NCI-H446 treated with DMSO at 0.1 percent for 48 hours (cell line): Measurements from ENCODE around the gene SLC6A18.

Source experiments
- DNase-seq: peaks from one replicate; lab custom pipeline; 2025; lab: John Stamatoyannopoulos, UW

Gene SLC6A18

DNA sequence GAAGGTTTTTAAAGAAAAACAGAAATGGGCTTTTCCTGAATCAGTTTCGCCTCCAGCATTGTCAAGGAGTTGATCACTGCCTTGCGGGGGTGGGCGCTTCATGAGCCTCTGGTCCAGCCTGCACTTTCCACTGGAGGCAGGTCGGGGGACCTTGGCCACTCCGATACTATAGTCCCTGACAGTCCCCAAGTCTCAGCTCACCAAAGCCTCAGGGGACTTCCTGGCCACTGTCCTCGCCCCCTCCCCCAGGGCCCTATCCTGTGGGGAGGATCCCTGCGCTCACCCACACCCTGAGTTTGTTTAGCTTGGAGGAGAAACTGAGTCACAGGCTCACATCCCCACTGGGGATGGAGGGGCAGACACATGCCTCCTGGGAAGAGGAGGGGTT lies 22.4 kb upstream of the SLC6A18 start:
- DNase-seq: no peak

DNA sequence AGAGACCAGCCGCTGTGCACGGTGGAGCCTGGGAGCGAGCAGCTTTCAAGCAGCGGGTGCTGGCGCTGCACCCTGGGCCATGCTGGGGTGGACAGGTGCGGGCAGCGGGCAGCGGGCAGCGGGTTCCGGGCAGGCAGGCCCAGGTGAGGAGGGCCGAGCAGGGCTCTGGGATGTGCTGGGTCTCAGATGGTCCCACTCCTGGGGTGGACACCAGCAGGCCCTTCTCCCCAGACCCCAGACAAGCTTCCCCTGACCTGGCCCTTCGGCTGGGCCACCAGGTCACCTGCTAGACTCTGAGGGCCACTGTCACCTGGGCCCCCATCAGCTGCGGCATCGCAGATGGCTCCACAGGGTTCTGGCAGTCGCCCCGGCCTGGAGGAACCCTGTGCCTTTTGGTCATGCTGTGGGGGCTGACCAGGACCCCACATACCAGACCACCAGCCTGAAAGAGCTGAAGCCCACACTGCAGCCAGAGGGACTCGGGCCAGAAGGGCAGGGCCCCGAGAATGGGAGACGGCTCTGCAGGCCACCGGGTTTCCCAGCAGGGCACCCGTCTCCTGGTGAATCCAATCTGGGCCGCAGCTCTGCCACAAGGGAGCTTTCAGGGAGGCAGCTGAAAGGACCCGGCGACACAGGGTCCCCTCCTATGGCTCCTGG lies 21.7 kb upstream of the SLC6A18 start:
- no peak for DNase-seq

DNA sequence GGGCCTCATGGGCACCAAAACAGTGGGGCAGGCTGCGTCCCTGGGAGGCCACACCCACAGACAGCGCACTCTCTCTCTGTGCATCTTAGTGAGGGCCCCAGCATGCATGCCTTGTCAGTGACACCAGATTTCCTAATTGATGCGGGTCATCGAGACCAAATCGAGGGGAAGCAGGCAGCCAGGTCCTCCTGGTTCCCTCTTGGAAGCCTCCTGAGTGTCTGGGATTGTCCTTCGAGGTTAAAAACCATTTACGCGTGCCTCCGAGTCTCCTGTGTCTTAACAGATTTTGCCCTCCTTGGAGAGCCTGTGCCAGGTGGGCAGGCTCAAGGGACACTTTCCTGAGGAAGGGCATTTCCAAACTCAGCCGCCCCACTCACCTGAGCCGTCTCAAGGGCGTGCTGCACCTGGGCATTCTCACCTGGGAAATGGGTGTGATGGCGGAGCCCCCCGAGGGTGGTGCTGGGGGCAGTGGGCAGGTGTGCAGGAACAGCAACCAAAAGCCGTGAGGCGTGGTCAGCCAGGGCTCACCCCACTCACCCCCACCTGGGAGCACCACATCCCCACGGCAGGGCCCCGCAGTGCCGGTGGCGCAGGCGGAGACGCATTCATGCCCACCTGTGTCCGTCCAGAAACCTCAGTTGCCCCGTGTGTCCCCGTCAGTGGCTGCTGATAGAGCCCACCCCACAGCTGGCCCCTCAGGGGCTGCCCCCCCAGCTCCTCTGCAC lies 21.1 kb upstream of the SLC6A18 start:
- DNase-seq: no peak

DNA sequence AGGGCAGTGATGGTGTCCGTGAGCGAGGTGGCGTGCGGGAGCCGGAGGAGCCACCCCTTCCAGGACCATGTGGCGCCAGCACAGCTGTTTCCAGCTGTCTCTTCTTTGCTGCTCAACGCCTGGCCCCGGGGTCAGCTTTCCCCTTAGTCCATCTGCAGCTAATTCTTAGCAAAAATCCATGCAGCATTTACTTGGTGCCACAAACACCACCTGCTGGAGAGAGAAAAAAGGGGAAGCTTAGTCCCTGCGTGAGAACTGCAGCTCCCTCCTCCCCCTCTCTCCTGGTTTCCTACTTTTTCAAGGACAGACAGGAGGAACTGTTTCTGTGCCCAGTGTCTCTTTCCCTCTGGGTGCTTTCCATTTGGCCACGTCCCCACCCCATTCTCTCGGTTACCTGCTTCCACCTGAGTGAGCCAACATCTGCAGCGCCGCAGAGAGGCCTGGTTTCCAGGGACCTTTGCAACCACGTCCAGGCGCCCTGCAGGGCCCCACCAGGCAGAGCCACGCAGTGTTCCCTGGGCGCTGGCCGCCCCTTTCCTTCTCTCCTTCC lies 20.4 kb upstream of the SLC6A18 start:
- no peak for DNase-seq

DNA sequence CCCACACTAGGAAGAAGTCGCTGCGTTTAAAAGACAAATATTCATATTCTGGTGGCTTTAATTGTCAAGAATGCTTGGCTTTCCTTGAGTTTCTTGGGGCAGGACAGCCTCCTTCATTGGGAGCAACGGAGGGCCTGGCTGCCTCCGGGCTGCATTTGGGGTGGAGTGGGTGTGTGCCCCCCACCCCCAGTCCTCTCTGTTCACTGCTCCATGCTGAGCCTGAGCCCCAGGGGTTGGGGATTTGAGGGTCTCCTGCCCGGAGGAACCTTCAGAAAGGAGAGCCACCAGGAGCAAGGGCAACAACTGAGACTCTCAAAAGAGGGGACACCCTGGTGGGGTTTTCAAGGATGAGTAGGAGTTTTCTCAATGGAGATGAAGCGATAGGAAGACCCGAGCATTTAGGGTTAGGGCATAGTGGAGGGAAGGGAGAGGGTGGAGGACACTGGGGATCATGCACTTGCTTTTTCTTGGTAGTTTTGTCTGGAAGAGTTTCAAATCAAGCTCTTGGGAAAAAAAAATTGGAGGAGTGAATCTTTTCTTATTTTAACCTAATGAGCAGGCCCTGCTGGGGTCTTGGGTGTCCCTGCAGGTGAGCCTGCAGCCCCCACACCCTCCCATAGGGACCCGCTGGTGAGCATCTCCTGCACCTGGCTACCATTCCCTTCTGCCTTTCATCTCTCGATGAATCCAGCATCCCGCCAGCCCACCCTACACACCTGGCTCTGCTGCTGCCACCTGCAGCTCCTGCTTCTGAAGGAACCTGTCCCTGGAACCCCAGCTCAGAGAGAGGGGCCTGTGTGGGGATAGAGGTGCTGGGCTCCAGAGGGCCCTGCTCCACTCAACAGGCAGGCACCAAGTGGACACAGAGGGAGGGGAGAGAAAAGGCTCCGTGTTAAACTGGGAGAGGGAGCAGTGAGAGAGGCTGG lies 19.7 kb upstream of the SLC6A18 start:
- DNase-seq: no peak

DNA sequence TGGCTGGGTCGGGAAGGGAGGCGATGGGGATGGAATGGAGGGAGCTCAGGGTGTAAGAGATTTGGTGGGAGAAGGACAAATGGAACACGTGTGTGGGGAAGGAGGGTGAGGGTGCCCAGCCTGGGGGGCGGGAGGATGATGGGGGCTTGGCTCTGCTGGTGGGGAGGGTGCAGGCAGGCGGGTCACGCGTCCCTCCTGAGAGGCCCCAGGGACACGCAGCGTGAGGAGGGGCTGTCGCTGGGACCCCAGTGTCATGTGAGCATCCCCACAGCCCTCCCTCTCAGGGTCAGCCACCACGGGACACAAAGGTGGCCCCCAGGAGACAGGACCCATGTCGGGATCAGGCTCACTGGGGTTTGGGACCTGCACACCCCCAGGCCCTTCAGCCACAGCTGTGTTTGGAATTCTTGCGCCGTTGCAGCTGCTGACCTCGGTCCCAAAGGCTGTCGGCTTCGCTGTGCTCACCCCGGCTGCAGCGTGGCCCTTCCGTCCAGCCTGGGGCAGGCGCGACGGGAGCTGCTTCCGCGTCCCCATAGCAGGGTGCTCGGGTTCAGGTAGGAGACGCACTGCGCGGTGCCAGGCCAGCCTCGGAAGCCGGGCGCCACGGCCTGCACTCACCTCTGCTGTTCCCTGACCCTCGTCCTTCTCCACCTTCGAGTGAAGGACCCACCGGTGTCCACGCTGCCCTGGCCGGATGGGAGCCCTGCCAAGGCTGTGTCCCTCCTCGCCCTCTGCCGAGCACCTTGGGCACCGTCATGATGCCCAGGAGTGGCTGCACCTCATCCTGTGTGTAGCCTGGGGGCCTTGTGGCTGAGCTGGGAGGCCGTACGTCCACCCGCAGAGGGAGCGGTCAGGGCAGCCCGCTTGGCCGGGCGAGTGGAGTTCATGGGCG lies 18.4 kb upstream of the SLC6A18 start:
- no peak for DNase-seq

DNA sequence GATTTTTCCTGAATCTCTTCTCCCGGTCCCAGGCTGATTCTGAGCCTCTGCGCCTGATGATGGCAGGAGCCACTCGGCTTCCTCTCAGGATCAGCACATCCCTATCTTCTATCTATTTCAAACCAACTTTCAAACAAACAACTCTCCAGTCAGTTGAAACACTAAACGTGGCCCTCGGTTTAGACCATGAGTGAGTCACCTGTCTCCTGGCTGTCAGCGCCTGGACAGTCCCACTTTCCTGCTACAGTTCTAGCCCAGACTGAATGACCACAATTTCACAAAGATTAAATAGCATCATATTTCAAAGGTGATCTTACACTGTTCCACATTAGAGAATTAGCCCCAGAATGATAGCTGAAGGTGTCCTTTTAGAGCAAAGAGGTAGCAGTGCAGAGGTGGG lies 17.6 kb upstream of the SLC6A18 start:
- DNase-seq: no peak

DNA sequence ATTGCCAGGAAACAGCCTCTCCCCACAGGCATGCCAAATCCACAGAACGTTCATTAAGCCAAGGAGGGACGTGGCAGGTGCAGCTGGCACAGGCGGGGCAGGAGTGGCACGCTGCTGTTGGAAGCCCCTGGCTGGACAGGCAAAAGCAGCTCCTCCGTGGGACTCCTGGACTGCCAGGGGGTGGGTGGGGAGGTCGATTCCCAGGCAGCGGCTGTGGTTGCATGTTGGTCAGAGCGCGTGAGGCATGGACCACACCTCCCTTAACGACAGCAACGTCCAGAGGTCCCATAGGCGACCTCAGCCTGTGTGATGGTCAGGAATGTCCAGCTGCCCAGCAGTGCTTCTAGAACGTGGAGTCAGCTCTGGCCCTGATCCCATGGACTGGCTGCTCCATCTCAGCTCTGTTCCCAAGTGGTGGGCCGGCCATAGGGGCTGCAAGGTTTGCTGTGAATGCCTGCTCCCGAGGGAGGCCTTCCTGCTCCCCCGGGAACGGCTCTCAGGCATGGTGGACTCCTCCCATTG lies 16.9 kb upstream of the SLC6A18 start:
- DNase-seq: no peak

DNA sequence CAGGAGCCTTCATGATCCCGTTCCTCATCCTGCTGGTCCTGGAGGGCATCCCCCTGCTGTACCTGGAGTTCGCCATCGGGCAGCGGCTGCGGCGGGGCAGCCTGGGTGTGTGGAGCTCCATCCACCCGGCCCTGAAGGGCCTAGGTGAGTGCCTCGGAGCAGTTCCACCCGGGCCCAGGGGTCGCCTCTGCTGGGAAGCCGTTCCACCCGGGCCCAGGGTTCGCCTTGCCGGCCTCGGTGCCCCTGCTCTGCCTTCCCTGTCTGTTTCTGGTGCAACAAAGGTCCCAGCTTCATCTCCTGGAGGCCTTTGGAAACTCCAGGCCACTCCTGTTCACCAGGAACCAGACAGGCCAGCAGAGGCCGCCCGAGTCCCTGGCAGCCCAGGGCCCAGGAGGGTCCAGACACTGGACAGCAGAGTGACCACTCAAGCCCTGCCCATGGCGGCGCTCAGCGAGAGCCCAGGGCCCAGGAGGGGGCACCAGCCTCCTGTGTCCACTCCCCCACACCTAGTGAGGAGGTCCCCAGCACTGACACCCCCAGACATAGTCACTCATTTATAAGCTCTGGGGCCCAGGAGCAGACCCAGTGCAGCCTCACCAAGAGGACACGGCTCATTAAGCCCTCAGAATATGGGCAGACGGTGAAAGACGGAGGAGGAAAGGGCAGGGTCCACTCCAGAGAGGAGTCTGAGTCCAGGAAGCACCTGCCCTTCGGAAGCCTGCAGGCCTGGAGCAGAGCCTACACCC lies 16.3 kb upstream of the SLC6A18 start:
- no peak for DNase-seq

DNA sequence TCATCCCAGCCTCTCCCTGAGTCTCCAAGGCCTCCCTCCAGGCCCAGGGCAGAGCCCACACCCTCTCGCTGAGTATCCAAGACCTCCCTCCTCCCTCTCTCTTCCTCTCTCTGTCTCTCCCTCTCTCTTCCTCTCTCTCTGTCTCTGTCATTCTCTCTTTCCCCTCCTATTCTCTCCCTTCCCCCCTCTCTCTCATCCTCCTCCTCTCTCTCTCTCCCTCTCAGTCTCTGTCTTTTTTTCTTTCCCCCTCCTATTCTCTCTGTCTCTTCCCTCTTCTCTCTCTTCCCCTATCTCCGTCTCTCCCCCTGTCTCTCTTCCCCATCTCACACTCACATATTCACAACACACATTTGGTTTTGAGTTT lies 15.7 kb upstream of the SLC6A18 start:
- no peak for DNase-seq

DNA sequence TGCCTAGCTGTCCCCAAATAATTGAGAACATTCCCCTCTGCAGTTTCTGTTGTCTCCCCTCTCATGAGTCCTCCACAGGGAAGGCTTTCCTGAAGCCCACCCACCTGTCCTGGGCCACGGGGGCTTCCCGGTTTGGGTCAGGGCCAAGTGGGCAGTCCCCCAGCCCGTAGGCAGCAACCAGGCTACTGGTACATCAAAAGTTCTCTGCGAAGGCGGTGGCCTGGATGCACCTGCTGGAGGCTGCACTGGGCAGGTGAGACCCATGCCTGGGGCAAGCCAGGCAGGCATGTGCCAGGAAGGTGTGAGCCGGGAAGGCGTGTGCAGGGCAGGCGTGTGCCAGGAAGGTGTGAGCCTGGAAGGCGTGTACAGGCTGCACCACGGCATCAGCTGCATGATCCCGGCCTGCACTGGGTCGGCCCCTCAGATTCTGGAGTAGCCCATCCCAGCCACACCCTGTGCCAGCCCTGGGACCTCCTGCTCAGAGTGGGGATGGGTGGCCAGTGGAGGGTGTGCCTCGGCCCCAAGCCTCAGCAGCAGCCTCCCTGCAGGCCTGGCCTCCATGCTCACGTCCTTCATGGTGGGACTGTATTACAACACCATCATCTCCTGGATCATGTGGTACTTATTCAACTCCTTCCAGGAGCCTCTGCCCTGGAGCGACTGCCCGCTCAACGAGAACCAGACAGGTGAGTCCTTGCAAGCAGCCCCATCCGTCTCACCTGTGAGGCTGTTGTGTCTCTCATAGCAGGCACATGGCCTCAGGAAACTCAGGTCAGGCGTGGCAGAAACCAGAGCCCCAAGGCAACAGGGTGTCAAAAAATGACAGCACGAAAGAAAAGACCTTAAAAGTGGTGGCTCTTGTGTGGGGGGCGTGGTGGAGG lies 15.0 kb upstream of the SLC6A18 start:
- no peak for DNase-seq

DNA sequence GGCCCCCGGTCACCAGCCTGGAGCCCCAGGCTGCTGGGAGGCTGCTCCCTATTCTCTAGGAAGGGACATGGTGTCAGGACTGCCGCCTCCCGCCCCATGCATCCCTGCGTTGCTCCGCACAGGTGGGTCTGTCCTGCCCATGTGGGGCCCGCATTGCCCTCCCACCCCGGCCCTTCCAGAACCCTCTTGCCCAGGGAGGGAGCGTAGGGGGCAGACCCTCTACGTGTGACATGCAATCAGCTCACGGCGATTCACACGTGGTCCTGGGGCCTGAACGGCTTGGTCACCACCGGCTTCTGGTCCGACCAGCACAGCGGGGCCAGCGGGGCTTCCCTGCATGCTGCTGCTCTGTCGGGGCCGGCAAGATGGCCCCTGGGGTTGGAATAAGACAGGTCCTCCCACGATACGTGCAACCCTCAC lies 14.3 kb upstream of the SLC6A18 start:
- DNase-seq: no peak

DNA sequence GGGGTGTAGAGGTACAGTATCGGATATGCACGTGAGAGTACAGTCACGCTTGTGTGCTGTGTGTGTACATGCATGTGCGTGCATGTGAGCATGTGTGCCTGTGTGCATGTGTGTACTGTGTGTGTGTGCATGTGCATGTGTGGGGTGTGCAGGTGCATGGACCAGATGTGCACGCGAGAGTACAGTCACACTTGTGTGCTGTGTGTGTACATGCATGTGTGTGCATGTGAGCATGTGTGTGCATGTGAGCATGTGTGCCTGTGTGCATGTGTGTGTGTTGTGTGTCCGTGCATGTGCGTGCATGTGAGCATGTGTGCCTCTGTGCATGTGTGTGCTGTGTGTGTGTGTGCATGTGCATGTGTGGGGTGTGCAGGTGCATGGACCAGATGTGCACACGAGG lies 13.5 kb upstream of the SLC6A18 start:
- DNase-seq: no peak

DNA sequence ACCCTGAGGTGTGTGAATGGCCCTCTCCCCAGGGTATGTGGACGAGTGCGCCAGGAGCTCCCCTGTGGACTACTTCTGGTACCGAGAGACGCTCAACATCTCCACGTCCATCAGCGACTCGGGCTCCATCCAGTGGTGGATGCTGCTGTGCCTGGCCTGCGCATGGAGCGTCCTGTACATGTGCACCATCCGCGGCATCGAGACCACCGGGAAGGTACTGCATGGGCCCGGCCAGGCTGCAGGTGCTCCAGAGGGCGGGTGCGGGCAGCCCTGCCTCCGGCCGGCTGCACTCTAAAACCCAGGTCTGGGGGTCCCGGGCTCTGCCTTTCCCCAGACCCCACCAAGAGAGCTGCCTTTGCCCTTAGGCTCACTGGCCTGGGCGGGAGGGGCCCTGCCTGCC lies 12.9 kb upstream of the SLC6A18 start:
- DNase-seq: no peak

DNA sequence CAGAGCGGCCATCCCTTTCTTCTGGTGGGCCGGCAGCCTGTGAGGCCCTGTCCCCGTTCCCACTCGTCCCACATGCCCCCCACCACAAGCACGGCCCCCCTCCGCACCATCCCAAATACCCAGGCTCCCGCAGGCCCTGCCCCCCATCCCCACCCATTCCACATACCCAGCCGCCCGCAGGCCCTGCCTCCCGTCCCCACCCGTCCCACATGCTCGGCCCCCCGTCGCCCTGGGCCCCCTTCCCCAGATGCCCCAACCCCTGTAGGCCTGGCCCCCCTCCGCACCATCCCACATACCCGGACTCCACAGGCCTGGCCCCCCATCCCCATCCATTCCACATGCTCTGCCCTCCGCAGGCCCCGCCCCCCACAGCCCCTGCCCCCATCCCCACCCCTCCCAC lies 12.3 kb upstream of the SLC6A18 start:
- DNase-seq: no peak

DNA sequence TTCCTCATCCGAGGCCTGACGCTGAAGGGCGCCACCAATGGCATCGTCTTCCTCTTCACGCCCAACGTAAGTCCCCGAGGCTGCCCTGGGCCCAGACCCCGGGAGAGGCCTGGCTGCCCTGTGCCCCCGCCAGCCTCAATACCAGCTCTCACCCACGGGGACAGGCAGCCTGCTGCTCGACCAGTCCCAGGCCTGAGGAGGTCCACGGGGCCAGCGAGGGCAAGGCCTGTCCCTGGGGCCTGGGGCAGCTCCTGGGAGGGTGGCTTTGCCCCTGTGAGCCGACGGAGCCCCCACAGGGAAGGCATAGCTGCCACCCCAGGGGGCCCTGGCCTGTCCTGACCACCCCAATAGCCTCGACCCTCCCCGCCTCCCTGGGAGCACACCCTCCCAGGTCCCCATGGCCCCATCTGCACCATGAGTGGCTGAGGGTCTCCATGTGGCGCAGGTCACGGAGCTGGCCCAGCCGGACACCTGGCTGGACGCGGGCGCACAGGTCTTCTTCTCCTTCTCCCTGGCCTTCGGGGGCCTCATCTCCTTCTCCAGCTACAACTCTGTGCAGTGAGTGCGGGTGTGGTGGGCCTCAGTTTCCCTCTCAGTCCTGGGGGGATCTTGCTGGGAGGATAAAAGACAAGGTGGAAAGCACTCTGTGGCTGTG lies 11.5 kb upstream of the SLC6A18 start:
- DNase-seq: no peak

DNA sequence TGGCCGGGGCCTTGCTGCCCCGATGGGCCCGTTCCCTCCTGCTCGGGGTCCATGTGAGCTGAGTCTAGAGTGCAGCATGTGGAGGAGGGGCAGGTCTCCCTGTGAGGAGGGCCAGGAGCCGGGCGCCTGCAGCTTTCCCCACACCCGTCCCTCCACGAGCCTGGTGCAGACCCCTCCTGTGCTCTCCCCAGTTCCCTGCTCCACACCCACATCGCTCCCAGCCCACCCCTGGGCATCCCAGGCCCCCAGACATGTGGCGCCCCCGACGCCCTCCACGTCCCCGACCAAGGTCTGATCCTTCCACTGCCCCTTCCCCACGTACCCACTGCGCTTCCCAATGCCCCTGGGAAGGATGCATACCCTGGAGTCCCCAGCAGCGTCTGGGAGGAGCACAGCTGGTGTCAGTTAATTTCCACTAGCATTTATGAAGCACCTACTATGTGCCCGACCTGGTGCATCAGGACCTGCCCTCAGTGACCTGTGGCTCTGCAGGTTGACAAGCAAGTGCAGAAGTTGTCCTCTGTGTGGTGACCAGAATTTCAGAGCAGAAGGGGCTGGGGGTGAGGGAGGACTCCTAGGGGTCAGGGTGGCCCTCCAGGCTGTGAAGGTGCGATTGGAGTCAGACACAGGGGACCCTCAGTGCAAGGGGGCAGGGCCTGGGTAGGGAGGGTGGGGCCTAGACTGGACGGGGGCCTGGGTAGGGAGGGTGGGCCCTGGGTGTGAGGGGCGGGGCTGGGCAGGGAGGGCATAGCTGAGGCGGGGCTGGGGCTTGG lies 10.8 kb upstream of the SLC6A18 start:
- DNase-seq: no peak

DNA sequence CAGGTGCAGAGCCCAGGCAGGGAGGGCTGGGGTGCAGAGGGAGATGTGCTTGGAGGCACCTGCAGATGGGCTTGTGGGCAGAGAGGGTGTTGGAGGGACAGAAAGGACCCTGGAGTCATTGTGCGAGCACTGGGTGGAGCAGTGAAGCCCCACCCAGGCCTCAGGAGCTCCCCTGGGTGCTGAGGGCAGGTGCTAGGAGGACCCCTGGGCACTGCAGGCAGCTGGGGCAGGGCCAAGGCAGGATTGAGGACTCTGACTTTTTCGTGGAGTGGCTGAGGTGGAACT lies 10.3 kb upstream of the SLC6A18 start:
- no peak for DNase-seq
